DND-41 (cell line): Measurements from ENCODE around the gene THOC7.

Source experiments
- CTCF ChIP-seq: IDR thresholded peaks from 2 replicates; pipeline ENCODE4 v1.5.1; 2012; ENCODE audit warnings: borderline replicate concordance, low read length, moderate library complexity, mild to moderate bottlenecking; ENCODE audit not compliant: poor library complexity, severe bottlenecking; ENCODE audit errors: extremely low read depth
- EZH2 ChIP-seq: IDR thresholded peaks from 3 replicates; pipeline ENCODE4 v1.6.1; 2012; ENCODE audit warnings: borderline replicate concordance, low read depth, mild to moderate bottlenecking, moderate library complexity, low read length, inconsistent platforms; ENCODE audit not compliant: severe bottlenecking

DNA sequence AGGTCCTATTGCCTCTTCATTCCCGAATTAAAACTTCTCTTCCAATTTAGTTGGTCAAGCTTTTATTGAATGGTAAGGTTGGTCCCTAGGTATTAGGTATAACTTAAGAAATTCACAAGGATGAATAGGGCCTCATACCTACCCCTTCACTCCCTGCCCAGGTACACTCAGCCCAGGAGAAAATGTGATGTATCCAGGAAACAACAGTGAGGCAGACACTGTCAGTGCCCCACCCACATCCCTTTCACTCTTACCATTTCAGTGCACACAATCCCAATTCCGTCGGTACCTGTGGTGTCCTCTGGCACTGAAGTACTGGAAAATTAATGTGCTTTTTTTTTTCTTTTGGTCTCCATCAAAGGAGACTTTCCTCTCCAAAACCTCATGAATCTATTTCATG is 55.0 kb downstream of the THOC7 start:
- TF ChIP-seq EZH2 (no peak), CTCF (no peak)
